SK-N-SH (cell line): ENCODE results near the gene SMIM3.
A peak's percentile ranks its signal among the peaks of the same experiment; 100 is the strongest.

Source experiments
- EP300 ChIP-seq, 2 experiments: IDR thresholded peaks; 2 replicates each; pipeline versions ENCODE4 v1.4.0 to v1.6.1; 2012; ENCODE audit warnings: borderline replicate concordance in 1 of 2, low read depth in 1 of 2, low read length in 1 of 2
- FOXJ3 ChIP-seq: sonication (generic); formaldehyde crosslinking; IDR thresholded peaks from 2 replicates; pipeline ENCODE4 v1.5.1; 2020; ENCODE audit warnings: mild to moderate bottlenecking, missing genetic modification reagents
- TF ChIP-seq, protein P1 (sequence below): fragments of 200-600 bp; sonication (generic); IDR thresholded peaks from 2 replicates; pipeline ENCODE4 v1.6.1; 2017; ENCODE audit warnings: antibody characterized with exemption, mild to moderate bottlenecking, moderate library complexity
- TF ChIP-seq, protein P2 (sequence below): IDR thresholded peaks from 2 replicates; pipeline ENCODE4; 2012

DNA sequence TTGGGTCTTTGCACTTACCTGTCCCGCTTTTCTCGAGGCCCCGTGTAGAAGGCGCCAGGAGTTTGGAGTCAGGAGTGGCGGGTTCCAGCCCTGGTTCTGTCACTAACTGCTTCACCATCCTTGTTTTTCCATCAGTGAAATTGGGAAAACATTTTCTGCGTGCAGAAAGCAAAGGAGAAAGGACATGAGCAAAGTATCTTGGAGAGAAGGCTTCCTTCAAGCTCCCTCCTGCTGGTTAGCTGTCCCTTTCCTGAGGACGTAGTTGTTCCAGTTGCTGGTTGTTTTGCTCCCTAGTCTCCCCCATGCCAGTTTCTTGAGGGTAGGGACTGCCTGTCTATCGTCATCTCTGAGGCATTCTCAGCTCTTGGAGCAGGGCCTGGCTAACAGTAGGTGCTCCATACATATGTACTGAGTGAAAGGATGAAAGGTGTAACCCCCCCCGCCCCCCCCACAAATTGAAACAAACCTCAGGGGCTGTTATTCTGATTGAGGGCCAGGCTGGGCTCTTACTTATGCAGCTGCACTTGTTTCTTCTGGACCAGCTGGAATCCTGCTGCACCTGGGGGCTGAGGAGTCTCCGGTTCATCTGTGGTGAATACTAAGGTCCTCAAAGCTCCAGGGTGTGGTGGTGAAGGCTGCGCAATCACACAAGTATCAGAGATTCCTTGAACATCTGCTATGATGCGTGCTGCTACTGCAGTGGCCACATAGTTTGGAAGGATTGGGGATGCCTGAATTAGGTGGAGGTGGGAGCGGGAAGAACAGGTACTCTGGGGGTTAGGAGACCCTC, 1.0 kb downstream of the SMIM3 start:
- TF ChIP-seq, protein P1, sequence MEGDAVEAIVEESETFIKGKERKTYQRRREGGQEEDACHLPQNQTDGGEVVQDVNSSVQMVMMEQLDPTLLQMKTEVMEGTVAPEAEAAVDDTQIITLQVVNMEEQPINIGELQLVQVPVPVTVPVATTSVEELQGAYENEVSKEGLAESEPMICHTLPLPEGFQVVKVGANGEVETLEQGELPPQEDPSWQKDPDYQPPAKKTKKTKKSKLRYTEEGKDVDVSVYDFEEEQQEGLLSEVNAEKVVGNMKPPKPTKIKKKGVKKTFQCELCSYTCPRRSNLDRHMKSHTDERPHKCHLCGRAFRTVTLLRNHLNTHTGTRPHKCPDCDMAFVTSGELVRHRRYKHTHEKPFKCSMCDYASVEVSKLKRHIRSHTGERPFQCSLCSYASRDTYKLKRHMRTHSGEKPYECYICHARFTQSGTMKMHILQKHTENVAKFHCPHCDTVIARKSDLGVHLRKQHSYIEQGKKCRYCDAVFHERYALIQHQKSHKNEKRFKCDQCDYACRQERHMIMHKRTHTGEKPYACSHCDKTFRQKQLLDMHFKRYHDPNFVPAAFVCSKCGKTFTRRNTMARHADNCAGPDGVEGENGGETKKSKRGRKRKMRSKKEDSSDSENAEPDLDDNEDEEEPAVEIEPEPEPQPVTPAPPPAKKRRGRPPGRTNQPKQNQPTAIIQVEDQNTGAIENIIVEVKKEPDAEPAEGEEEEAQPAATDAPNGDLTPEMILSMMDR: peak; percentile 7; the same call in 1 of the 2 replicates
- TF ChIP-seq, protein P2, sequence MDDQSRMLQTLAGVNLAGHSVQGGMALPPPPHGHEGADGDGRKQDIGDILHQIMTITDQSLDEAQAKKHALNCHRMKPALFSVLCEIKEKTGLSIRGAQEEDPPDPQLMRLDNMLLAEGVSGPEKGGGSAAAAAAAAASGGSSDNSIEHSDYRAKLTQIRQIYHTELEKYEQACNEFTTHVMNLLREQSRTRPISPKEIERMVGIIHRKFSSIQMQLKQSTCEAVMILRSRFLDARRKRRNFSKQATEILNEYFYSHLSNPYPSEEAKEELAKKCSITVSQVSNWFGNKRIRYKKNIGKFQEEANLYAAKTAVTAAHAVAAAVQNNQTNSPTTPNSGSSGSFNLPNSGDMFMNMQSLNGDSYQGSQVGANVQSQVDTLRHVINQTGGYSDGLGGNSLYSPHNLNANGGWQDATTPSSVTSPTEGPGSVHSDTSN: no peak
- no peak for TF ChIP-seq FOXJ3 (CRISPR knock-in tag)
- TF ChIP-seq EP300 (IDR thresholded peaks at IDR 0.05; ENCODE audit: borderline replicate concordance in 1 of 2, low read depth in 1 of 2, low read length in 1 of 2): no peak
